K562 (cell line): ENCODE data around the gene DNAJC6. TPM values are rescaled to one million over a fixed set of nuclear protein-coding genes. Genes with fewer than 3 reads are reported as not detected.
A peak's percentile ranks its signal among the peaks of the same experiment; 100 is the strongest.

Experiments used
- CBFA2T3 ChIP-seq: fragments of 450-650 bp; IDR thresholded peaks from 2 replicates; pipeline ENCODE4 v1.6.1; 2017
- EHMT2 ChIP-seq: fragments of 450-650 bp; IDR thresholded peaks from 2 replicates; pipeline ENCODE4 v1.6.1; 2018; ENCODE audit warnings: antibody characterized with exemption
- ETV5 ChIP-seq: sonication (generic); formaldehyde crosslinking; IDR thresholded peaks from 2 replicates; pipeline ENCODE4 v1.4.0; 2020; ENCODE audit warnings: low read depth, mild to moderate bottlenecking, missing genetic modification reagents
- GTF2E2 ChIP-seq: fragments of 200-800 bp; sonication (Bioruptor generic); IDR thresholded peaks from 2 replicates; pipeline ENCODE4 v1.6.1; 2016; ENCODE audit warnings: missing genetic modification characterization, missing compliant biosample characterization
- HDAC1 ChIP-seq, 2 experiments: fragments of 450-650 bp; IDR thresholded peaks; 2 replicates each; pipeline ENCODE4 v1.6.1; 2016 to 2017; ENCODE audit warnings: inconsistent platforms in 1 of 2, mild to moderate bottlenecking in 1 of 2, moderate library complexity in 1 of 2
- NKRF ChIP-seq: fragments of 450-650 bp; IDR thresholded peaks from 2 replicates; pipeline ENCODE4 v1.6.1; 2016; ENCODE audit warnings: borderline replicate concordance
- POU5F1 ChIP-seq: fragments of 150-350 bp; IDR thresholded peaks from 2 replicates; pipeline ENCODE4 v1.6.1; 2014; ENCODE audit warnings: borderline replicate concordance, low read length, low read depth, mild to moderate bottlenecking; ENCODE audit not compliant: partially characterized antibody
- RBM34 ChIP-seq: fragments of 200-400 bp; formaldehyde crosslinking; IDR thresholded peaks from 2 replicates; pipeline ENCODE4 v1.6.1; 2018; ENCODE audit warnings: low read length, borderline replicate concordance; ENCODE audit not compliant: insufficient read depth
- polyA plus RNA-seq, 8 experiments: library from polyadenylated mRNA; depleted of rRNA in 4 of 8; stranded (reverse) in 5 of 8; unstranded in 3 of 8; fragments of >200 nt; fragmentation: Nextera tagmentation in 2 of 8; fragmentation: Illumina TruSeq in 1 of 8; extraction: Ambion mirVana in 2 of 8; extraction: Trizol in 1 of 8; gene quantifications; 2 replicates each; pipeline versions ENCODE4 v1.2.1 to v1.2.3, GENCODE V29; 2011 to 2014; ENCODE audit warnings: inconsistent platforms in 1 of 8, missing spikeins in 1 of 8
- total RNA-seq, 7 experiments: library from RNA; depleted of rRNA in 6 of 7; stranded (reverse); fragments of >200 nt in 6 of 7; fragmentation: Illumina TruSeq in 2 of 7; extraction: Trizol in 2 of 7; gene quantifications; 2 replicates each; pipeline versions ENCODE4 v1.2.1 to v1.2.3, GENCODE V29; 2011 to 2021; ENCODE audit warnings: low replicate concordance in 1 of 7
- TF ChIP-seq, protein P1 (sequence below), 3 experiments: fragments of 200-800 bp in 1 of 3; fragments of 250-450 bp in 1 of 3; fragments of 450-650 bp in 1 of 3; sonication (Bioruptor Pico) in 1 of 3; sonication (Bioruptor generic) in 1 of 3; formaldehyde crosslinking in 1 of 3; IDR thresholded peaks; 2 replicates each; pipeline versions ENCODE4 v1.6.1 to v1.8.0; 2016 to 2022; ENCODE audit warnings: mild to moderate bottlenecking in 2 of 3, missing genetic modification characterization in 2 of 3, missing compliant biosample characterization in 1 of 3, moderate library complexity in 1 of 3
- TF ChIP-seq, protein P2 (sequence below): fragments of 250-450 bp; sonication (Bioruptor Pico); IDR thresholded peaks from 2 replicates; pipeline ENCODE4 v1.8.0; 2022; ENCODE audit warnings: inconsistent platforms
- TF ChIP-seq, protein P3 (sequence below): sonication (generic); formaldehyde crosslinking; IDR thresholded peaks from 2 replicates; pipeline ENCODE4 v1.4.0; 2020; ENCODE audit warnings: mild to moderate bottlenecking, missing genetic modification reagents
- TF ChIP-seq, protein P4 (sequence below): sonication (generic); formaldehyde crosslinking; IDR thresholded peaks from 2 replicates; pipeline ENCODE4 v1.8.1; 2023; ENCODE audit warnings: mild to moderate bottlenecking, missing genetic modification reagents

The DNAJC6 gene
- total and polyA plus RNA-seq, 9 of the 15 experiments (the other 6 are each of a cell fraction or from before 2014, with no cell fraction given), result 6.7 to 78.7 (median 28.0) TPM

- TF ChIP-seq, protein P1, sequence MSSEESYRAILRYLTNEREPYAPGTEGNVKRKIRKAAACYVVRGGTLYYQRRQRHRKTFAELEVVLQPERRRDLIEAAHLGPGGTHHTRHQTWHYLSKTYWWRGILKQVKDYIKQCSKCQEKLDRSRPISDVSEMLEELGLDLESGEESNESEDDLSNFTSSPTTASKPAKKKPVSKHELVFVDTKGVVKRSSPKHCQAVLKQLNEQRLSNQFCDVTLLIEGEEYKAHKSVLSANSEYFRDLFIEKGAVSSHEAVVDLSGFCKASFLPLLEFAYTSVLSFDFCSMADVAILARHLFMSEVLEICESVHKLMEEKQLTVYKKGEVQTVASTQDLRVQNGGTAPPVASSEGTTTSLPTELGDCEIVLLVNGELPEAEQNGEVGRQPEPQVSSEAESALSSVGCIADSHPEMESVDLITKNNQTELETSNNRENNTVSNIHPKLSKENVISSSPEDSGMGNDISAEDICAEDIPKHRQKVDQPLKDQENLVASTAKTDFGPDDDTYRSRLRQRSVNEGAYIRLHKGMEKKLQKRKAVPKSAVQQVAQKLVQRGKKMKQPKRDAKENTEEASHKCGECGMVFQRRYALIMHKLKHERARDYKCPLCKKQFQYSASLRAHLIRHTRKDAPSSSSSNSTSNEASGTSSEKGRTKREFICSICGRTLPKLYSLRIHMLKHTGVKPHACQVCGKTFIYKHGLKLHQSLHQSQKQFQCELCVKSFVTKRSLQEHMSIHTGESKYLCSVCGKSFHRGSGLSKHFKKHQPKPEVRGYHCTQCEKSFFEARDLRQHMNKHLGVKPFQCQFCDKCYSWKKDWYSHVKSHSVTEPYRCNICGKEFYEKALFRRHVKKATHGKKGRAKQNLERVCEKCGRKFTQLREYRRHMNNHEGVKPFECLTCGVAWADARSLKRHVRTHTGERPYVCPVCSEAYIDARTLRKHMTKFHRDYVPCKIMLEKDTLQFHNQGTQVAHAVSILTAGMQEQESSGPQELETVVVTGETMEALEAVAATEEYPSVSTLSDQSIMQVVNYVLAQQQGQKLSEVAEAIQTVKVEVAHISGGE (CRISPR knock-in tag; IDR thresholded peaks at IDR 0.05), result peak in 1 of 3 experiments; percentile 28; a peak in 1 of 6 replicates
- TF ChIP-seq, protein P2, sequence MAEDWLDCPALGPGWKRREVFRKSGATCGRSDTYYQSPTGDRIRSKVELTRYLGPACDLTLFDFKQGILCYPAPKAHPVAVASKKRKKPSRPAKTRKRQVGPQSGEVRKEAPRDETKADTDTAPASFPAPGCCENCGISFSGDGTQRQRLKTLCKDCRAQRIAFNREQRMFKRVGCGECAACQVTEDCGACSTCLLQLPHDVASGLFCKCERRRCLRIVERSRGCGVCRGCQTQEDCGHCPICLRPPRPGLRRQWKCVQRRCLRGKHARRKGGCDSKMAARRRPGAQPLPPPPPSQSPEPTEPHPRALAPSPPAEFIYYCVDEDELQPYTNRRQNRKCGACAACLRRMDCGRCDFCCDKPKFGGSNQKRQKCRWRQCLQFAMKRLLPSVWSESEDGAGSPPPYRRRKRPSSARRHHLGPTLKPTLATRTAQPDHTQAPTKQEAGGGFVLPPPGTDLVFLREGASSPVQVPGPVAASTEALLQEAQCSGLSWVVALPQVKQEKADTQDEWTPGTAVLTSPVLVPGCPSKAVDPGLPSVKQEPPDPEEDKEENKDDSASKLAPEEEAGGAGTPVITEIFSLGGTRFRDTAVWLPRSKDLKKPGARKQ (CRISPR knock-in tag), result no peak
- TF ChIP-seq GTF2E2 (no peak), EHMT2 (peak; percentile 41; the same call in 1 of the 2 replicates), HDAC1 (IDR thresholded peaks at IDR 0.05) (peak in 1 of 2 experiments; percentile 63; a peak in 1 of 4 replicates), CBFA2T3 (peak; percentile 94), NKRF (0 out of 2 replicates have a peak, but pooled peaks have one; percentile 27), POU5F1 (no peak), ETV5 (CRISPR knock-in tag) (no peak), RBM34 (no peak)
- TF ChIP-seq, protein P3, sequence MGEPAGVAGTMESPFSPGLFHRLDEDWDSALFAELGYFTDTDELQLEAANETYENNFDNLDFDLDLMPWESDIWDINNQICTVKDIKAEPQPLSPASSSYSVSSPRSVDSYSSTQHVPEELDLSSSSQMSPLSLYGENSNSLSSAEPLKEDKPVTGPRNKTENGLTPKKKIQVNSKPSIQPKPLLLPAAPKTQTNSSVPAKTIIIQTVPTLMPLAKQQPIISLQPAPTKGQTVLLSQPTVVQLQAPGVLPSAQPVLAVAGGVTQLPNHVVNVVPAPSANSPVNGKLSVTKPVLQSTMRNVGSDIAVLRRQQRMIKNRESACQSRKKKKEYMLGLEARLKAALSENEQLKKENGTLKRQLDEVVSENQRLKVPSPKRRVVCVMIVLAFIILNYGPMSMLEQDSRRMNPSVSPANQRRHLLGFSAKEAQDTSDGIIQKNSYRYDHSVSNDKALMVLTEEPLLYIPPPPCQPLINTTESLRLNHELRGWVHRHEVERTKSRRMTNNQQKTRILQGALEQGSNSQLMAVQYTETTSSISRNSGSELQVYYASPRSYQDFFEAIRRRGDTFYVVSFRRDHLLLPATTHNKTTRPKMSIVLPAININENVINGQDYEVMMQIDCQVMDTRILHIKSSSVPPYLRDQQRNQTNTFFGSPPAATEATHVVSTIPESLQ (CRISPR knock-in tag), result no peak
- TF ChIP-seq, protein P4, sequence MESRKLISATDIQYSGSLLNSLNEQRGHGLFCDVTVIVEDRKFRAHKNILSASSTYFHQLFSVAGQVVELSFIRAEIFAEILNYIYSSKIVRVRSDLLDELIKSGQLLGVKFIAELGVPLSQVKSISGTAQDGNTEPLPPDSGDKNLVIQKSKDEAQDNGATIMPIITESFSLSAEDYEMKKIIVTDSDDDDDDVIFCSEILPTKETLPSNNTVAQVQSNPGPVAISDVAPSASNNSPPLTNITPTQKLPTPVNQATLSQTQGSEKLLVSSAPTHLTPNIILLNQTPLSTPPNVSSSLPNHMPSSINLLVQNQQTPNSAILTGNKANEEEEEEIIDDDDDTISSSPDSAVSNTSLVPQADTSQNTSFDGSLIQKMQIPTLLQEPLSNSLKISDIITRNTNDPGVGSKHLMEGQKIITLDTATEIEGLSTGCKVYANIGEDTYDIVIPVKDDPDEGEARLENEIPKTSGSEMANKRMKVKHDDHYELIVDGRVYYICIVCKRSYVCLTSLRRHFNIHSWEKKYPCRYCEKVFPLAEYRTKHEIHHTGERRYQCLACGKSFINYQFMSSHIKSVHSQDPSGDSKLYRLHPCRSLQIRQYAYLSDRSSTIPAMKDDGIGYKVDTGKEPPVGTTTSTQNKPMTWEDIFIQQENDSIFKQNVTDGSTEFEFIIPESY (CRISPR knock-in tag), result no peak
These were observed 31.6 kb upstream of the DNAJC6 start (continued) for GRCh38 chr1:65277605-65278347.
